GM12874 (cell line): ENCODE measurements around the gene FAM227B.

Source experiments
- CTCF ChIP-seq: IDR thresholded peaks from 2 replicates; pipeline ENCODE4 v1.5.1; 2011; ENCODE audit warnings: low read depth, mild to moderate bottlenecking, control low read depth, low read length, moderate library complexity; ENCODE audit not compliant: insufficient read depth

FAM227B gene

GRCh38 chr15:49610157-49610918 lies 10.3 kb downstream of the FAM227B start:
- no peak for TF ChIP-seq CTCF

GRCh38 chr15:49606594-49606993 lies 14.0 kb downstream of the FAM227B start:
- no peak for TF ChIP-seq CTCF

GRCh38 chr15:49605588-49605987 lies 15.0 kb downstream of the FAM227B start:
- no peak for TF ChIP-seq CTCF

GRCh38 chr15:49604625-49605409 lies 15.8 kb downstream of the FAM227B start:
- no peak for TF ChIP-seq CTCF

- no peak for TF ChIP-seq CTCF
Observed at GRCh38 chr15:49589030-49589429, 31.6 kb downstream of the FAM227B start.

GRCh38 chr15:49573421-49573820 lies 47.2 kb downstream of the FAM227B start:
- no peak for TF ChIP-seq CTCF

- TF ChIP-seq CTCF: no peak
Observed at GRCh38 chr15:49570672-49571071, 49.9 kb downstream of the FAM227B start.
